Right cardiac atrium (tissue), 5 donors: ENCODE results near the gene RPL36AL. TPM values are rescaled to one million over a fixed set of nuclear protein-coding genes. Genes with fewer than 3 reads are reported as not detected.
A peak's percentile ranks its signal among the peaks of the same experiment; 100 is the strongest.
"Not testable (repeated sequence)": the region's sequence is repeated elsewhere in the genome, so short reads cannot be mapped to it uniquely, and the experiment has no call there.

Experiments
- ATAC-seq, 2 donors: fragments of 200-7000 bp; cut with Tn5 transposase; one replicate each; pipeline versions ENCODE4 v1.8.0 to v1.9.1; 2020; ENCODE audit warnings: moderate library complexity in 2 of 2, mild to moderate bottlenecking in 1 of 2
- DNase-seq, 3 donors: peaks; one replicate each; pipeline ENCODE4 v3.0.0-alpha.2; 2020
- H3K27ac ChIP-seq: one replicate; pipeline ENCODE4 v1.5.1; 2013; ENCODE audit warnings: mild to moderate bottlenecking, low read length, control low read depth, moderate library complexity
- H3K27me3 ChIP-seq: one replicate; pipeline ENCODE4 v1.6.1; 2013; ENCODE audit not compliant: control insufficient read depth, insufficient read depth
- H3K4me1 ChIP-seq: one replicate; pipeline ENCODE4 v1.6.1; 2013; ENCODE audit warnings: low read length; ENCODE audit not compliant: control insufficient read depth, insufficient read depth
- H3K4me3 ChIP-seq: one replicate; pipeline ENCODE4 v1.5.1; 2013; ENCODE audit warnings: low read length, control low read depth
- H3K9me3 ChIP-seq: one replicate; pipeline ENCODE4 v1.6.1; 2013; ENCODE audit warnings: low read length; ENCODE audit not compliant: control insufficient read depth
- WGBS: extraction: QIAGEN DNeasy Blood & Tissue Kit; methylation state at CpG from one replicate; pipeline ENCODE4 v1.1.7; 2013; 5-methylcytosine and 5-hydroxymethylcytosine counted together
- intact Hi-C, 4 donors: fragments of 100-400 bp; cut with DNase I; formaldehyde crosslinking; loops; one replicate each; pipeline versions ENCODE4 v1.11.0 to v1.14.0; 2022 to 2023
- polyA plus RNA-seq: library from polyadenylated mRNA; stranded (reverse); fragments of 200-250 nt; gene quantifications from one replicate; pipeline ENCODE4 v1.2.3, GENCODE V29; 2013
- total RNA-seq, 4 donors: library from RNA; stranded (reverse); fragmentation: NEBNext Ultra II Directional; extraction: Animal tissue kit (Norgen Biotek cat#: 25700); gene quantifications; one replicate each; pipeline ENCODE4 v1.2.1, GENCODE V29; 2021
- donor health status: healthy with polysubstance abuse.
- donor health status: DM: no; HTN: yes; CAD: no.
- donor health status: DM: no; HTN: no; CAD: no.
- donor health status: DM: no; HTN: yes; CAD: no; lungs with severe emphysema.
- donor health status: DM: yes; HTN: yes; CAD: no.

The RPL36AL gene
- total and polyA plus RNA-seq, 5 donors: 153 to 315 (median 177) TPM

DNA sequence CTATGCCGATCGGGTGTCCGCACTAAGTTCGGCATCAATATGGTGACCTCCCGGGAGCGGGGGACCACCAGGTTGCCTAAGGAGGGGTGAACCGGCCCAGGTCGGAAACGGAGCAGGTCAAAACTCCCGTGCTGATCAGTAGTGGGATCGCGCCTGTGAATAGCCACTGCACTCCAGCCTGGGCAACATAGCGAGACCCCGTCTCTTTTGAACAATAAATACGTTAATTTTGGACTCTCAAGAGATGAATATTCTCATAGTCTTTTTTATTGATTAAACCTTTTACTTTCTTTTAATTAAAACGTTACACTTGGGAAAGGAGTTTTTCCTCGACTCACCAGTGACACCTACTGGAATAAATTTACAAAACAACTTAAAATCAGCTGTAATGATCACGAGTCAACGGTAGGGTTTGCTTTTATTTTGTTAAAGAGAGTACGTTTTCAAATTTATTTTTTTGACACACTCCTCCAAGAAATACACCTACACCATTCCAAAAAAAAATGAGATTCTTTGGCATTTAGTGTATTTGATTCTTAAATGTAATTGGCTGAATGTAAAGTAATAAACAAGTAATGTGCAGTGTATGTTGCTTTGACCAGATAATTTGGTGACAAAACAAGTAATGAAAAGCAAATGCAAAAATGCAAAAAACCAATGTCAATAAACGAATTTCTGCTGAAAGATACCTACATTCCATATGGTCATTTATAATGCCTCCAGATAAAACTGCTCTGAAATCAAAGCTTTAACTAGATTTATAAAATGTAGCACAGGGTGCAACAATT, 33.6 kb downstream of the RPL36AL start:
- Histone ChIP-seq H3K4me3 (peak overlapping the region; percentile 100), H3K9me3 (no peaks in the 10 kb centered on the region), H3K4me1 (peaks cover 7% of the 10 kb centered on the region), H3K27me3 (no peaks in the 10 kb centered on the region), H3K27ac (peak overlapping the region; percentile 64)
- DNase-seq: peak in 1 of 3 donors; percentile 40
- intact Hi-C loops: no loop called here
- WGBS: 2% methylated on average over 11 of the region's 21 CpGs
- ATAC-seq: peak; percentile 12 to 27

DNA sequence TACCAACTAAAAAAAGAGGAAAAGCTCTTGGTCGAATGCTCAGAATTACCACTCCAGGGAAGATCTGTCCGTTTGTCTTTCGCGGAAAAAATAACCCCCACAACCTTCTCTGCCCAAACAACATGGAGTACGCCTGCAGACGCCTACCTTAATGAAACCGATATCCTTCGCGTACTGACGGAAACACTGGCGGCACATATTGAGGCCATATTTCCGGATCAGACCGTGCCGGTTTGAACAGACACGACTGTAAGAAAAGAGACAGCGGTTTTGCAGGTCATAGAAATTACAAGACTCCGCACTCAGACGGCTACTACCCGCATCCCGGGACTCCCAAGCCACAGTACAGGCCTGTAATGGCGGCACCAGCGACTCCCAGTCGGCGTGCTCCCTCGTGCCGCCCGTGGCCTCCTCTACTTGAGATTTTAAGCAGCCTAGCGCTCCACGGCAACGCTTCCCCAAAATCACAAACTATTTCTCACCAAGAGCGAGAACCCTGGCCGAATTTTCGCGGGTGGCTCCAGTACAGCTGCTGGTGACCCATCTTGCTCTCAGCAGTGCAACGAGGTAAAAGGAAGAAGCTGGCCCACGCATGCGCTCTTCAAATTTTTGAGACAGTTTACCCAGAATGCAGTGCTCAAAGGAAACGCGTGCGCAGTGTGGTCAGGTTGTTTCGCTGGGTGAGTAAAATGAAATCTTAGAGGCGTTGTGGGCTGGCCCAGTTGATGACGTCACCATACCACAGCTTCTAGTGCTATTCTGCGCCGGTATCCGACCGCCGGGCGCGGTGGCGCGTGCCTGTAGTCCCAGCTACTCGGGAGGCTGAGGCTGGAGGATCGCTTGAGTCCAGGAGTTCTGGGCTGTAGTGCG, 34.4 kb downstream of the RPL36AL start, which contains the start of gene RPS29:
TSS of gene RPS29 (minus strand) at position 578 of the 870 bp plus-strand sequence. CDS start at position 544, 34 bp downstream.
- H3K27ac ChIP-seq: peak within 1 kb of the TSS; percentile 100
- intact Hi-C loops: no loop called here
- under 1% methylated on average over 54 of the region's 55 CpGs for WGBS
- DNase-seq (peak; percentile 98 to 99 (median 99)), ATAC-seq (peak; percentile 99)
- H3K4me3 ChIP-seq: peak within 1 kb of the TSS; percentile 100
- no peaks in the 10 kb centered on the region for H3K9me3 ChIP-seq
- peaks cover 7% of the 10 kb centered on the region for H3K4me1 ChIP-seq
- H3K27me3 ChIP-seq: no peaks in the 10 kb centered on the region

DNA sequence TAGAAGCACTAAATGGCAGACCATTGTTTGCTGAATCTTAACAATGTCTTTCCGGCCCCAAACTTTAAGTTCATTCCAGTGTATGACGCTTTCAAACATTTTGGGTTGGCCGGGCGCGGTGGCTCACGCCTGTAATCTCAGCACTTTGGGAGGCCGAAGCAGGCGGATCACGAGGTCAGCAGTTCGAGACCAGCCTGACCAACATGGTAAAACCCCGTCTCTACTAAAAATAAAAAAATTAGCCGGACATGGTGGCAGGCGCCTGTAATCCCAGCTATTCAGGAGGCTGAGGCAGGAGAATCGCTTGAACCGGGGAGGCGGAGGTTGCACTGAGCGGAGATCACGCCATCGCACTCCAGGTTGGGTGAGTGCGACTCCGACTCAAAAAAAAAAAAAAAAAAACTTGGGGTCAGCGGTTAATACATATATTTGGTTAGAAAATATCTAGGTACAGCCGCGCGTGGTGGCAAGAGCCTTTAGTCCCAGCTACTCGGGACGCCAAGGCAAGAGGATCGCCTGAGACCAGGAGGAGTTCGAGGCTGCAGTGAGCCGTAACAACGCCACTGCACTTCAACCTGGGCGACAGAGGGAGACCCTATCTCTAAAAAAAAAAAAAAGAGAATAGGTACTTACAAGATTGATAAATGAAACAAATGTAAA, 35.3 kb downstream of the RPL36AL start:
- H3K4me3 ChIP-seq: peak overlapping the region; percentile 100
- 18% methylated on average over 32 of the region's 32 CpGs for WGBS
- H3K27me3 ChIP-seq, H3K9me3 ChIP-seq, ATAC-seq, H3K27ac ChIP-seq, intact Hi-C loops, DNase-seq, H3K4me1 ChIP-seq: not testable (repeated sequence)

- Histone ChIP-seq H3K4me1 (peaks cover 9% of the 10 kb centered on the region), H3K9me3 (no peaks in the 10 kb centered on the region), H3K27ac (no peak overlapping the region), H3K27me3 (no peaks in the 10 kb centered on the region), H3K4me3 (no peak overlapping the region)
- WGBS: 90% methylated on average over 11 of the region's 11 CpGs
- DNase-seq: no peak
- intact Hi-C loops: no loop called here
- no peak for ATAC-seq
Measured at GRCh38 chr14:49584058-49584457, 36.4 kb downstream of the RPL36AL start.

DNA sequence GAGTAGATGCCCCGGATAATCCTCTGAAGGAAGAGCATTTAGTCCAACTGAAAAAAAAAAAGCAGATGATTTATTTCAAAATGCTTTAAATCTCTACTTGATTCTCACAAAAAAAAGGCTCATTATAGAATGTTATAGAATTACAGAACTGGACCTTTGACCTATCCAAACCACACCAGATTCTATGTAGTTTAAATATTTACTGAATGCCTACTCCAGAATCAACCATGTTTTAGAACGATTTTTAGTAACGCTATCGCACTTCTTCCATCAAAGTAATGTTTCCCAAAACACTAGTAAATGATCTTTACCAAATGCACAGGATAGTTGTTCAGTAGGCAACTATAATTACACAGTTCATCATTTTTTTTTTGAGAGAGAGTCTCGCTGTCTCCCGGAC, 36.8 kb downstream of the RPL36AL start:
- no peak overlapping the region for H3K27ac ChIP-seq
- 92% methylated on average over 6 of the region's 6 CpGs for WGBS

DNA sequence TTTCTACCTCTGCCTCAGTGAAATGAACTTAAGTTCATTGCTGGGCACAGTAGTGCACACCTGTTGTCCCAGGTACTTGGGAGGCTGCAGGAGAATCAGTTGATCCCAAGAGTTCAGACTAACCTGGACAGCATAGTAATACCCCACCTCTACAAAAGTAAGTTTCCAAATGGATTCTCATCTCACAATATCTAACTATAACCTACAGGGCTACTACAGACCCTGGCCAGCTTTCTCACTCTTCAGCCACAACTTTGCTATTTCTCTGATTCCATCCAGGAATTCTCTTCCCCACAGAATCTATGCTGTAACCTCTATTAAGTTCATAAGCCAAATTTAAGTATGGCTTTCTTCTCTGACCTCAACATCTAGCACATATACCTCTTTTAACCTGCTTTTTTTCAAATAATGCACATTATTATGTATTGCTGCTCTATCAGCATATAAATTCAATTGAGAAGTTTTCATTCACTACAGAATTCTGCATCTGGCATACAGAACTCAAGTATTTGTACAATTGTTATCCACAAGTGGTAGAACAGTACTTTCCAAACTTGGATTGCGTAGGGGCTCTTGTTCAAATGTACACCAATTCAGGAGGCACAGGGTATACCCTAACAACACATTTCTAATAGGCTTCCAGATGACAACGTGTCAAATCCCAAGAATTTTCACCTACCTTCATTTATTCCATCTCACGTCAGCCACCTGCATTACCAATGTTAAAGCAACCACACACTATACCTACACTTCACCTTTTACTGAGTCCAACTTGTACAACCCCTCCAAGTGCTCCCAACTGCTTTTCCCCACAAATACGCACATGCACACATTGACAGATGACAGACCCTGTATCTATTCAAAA, 38.1 kb downstream of the RPL36AL start:
- H3K27ac ChIP-seq: no peak overlapping the region
- DNase-seq: no peak
- intact Hi-C loops: no loop called here
- no peak overlapping the region for H3K4me3 ChIP-seq
- peaks cover 9% of the 10 kb centered on the region for H3K4me1 ChIP-seq
- no peak for ATAC-seq
- WGBS: 89% methylated on average over 4 of the region's 4 CpGs
- H3K9me3 ChIP-seq: no peaks in the 10 kb centered on the region
- H3K27me3 ChIP-seq: no peaks in the 10 kb centered on the region

More for the DNA sequence above, 36.8 kb downstream of the RPL36AL start:
- H3K4me3 ChIP-seq: no peak overlapping the region
- ATAC-seq: no peak
- no peaks in the 10 kb centered on the region for H3K9me3 ChIP-seq
- H3K4me1 ChIP-seq: peaks cover 9% of the 10 kb centered on the region
- DNase-seq: no peak
- intact Hi-C loops: no loop called here
- H3K27me3 ChIP-seq: no peaks in the 10 kb centered on the region

GRCh38 chr14:49581209-49582112, 39.0 kb downstream of the RPL36AL start:
- Histone ChIP-seq H3K27ac (no peak overlapping the region), H3K27me3 (no peaks in the 10 kb centered on the region), H3K4me3 (no peak overlapping the region), H3K9me3 (no peaks in the 10 kb centered on the region), H3K4me1 (peaks cover 9% of the 10 kb centered on the region)
- WGBS: 92% methylated on average over 9 of the region's 9 CpGs
- intact Hi-C loops: no loop called here
- no peak for DNase-seq
- ATAC-seq: no peak

DNA sequence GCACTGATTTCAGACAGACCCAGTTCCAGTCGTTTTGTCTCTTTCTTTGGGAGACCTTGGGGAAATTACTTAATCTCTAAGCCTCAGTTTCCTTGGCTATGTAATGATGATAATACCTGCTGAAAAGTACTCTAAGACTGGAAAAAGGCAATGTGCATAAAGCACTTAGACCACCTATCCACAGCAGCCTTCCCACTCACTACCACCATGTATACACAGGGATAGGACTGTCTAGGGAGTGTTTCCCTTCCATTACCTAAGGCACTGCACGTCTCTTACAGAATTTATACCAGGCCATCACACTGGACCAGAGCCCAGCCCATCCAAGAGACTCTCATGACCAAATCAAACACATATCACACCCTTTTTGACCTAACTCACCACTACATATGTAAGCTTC, 40.6 kb downstream of the RPL36AL start:
- DNase-seq (no peak), ATAC-seq (no peak)
- no peaks in the 10 kb centered on the region for H3K9me3 ChIP-seq
- no peak overlapping the region for H3K27ac ChIP-seq
- intact Hi-C loops: no loop called here
- no peaks in the 10 kb centered on the region for H3K27me3 ChIP-seq
- peaks cover 7% of the 10 kb centered on the region for H3K4me1 ChIP-seq
- no peak overlapping the region for H3K4me3 ChIP-seq
- WGBS: 81% methylated on average over 2 of the region's 2 CpGs

GRCh38 chr14:49578141-49578540, 42.3 kb downstream of the RPL36AL start:
- H3K4me1 ChIP-seq: peaks cover 2% of the 10 kb centered on the region
- WGBS: 96% methylated on average over 1 of the region's 1 CpG
- H3K27me3 ChIP-seq: no peaks in the 10 kb centered on the region
- no peak overlapping the region for H3K27ac ChIP-seq
- no peak overlapping the region for H3K4me3 ChIP-seq
- H3K9me3 ChIP-seq: no peaks in the 10 kb centered on the region
- intact Hi-C loops: no loop called here
- ATAC-seq (no peak), DNase-seq (no peak)
